Lung (tissue), 12 donors: ENCODE results near the gene SWAP70. TPM values are rescaled to one million over a fixed set of nuclear protein-coding genes. Genes with fewer than 3 reads are reported as not detected.

ENCODE experiments used
- ATAC-seq: fragments of 200-7000 bp; cut with Tn5 transposase; one replicate; pipeline ENCODE4 v1.9.1; 2020; ENCODE audit warnings: moderate number of reproducible peaks; ENCODE audit not compliant: insufficient read depth, low FRiP score
- DNase-seq, 3 donors: peaks; one replicate each; pipeline ENCODE4 v3.0.0-alpha.2; 2013 to 2017
- H3K27ac ChIP-seq, 2 donors: one replicate each; pipeline ENCODE4 v1.5.1; 2013; ENCODE audit warnings: mild to moderate bottlenecking in 2 of 2, moderate library complexity in 2 of 2, control low read depth in 1 of 2, inconsistent platforms in 1 of 2, low read depth in 1 of 2, low read length in 1 of 2
- H3K27me3 ChIP-seq, 3 donors: one replicate each; pipeline ENCODE4 v1.5.1; 2013; ENCODE audit warnings: low read length in 2 of 3; ENCODE audit not compliant: control insufficient read depth in 3 of 3, insufficient read depth in 3 of 3
- H3K36me3 ChIP-seq, 4 donors: one replicate each; pipeline ENCODE4 v1.5.1; 2013; ENCODE audit warnings: low read length in 4 of 4, mild to moderate bottlenecking in 1 of 4, moderate library complexity in 1 of 4; ENCODE audit not compliant: control insufficient read depth in 4 of 4, insufficient read depth in 4 of 4
- H3K4me1 ChIP-seq, 5 donors: one replicate each; pipeline ENCODE4 v1.5.1; 2013; ENCODE audit warnings: low read length in 5 of 5, mild to moderate bottlenecking in 2 of 5, moderate library complexity in 1 of 5; ENCODE audit not compliant: control insufficient read depth in 5 of 5, insufficient read depth in 5 of 5
- H3K4me3 ChIP-seq: one replicate; pipeline ENCODE4 v1.5.1; 2013; ENCODE audit warnings: mild to moderate bottlenecking, control low read depth, moderate library complexity
- H3K9ac ChIP-seq, 2 donors: one replicate each; pipeline ENCODE4 v1.5.1; 2013; ENCODE audit warnings: low read length in 2 of 2, control low read depth in 1 of 2; ENCODE audit not compliant: insufficient read depth in 1 of 2
- H3K9me3 ChIP-seq, 4 donors: one replicate each; pipeline ENCODE4 v1.5.1; 2013; ENCODE audit warnings: low read length in 3 of 4, mild to moderate bottlenecking in 1 of 4, moderate library complexity in 1 of 4; ENCODE audit not compliant: control insufficient read depth in 4 of 4, insufficient read depth in 3 of 4
- CTCF ChIP-seq: IDR thresholded peaks from 2 replicates; pipeline ENCODE4 v1.5.1; 2012; ENCODE audit warnings: mild to moderate bottlenecking; ENCODE audit errors: control extremely low read depth, extremely low read depth
- WGBS, 2 donors: extraction: QIAGEN DNeasy Blood & Tissue Kit; methylation state at CpG; one replicate each; pipeline ENCODE4 v1.1.7; 2013; 5-methylcytosine and 5-hydroxymethylcytosine counted together
- polyA plus RNA-seq, 2 donors: library from polyadenylated mRNA; stranded (reverse); fragments of 200-250 nt; gene quantifications; one replicate each; pipeline ENCODE4 v1.2.1, GENCODE V29; 2013
- total RNA-seq, 2 donors: library from RNA; depleted of rRNA in 1 of 2; stranded (reverse); fragments of >200 nt in 1 of 2; gene quantifications; one replicate each; pipeline ENCODE4 v1.2.1, GENCODE V29; 2014 to 2021
- donor health status: control.
- donor health status: control.
- donor health status: Bipolar disorder and iron deficiency.
- donor health status: healthy.
- donor health status: DM: yes; HTN: yes; CAD: no.

SWAP70 gene
- total and polyA plus RNA-seq, 4 donors: 14.9 to 44.8 (median 35.9) TPM

GRCh38 chr11:9797300-9797699, 133.4 kb downstream of the SWAP70 start:
- DNase-seq (no peak), ATAC-seq (no peak)
- Histone ChIP-seq H3K9ac (no peak overlapping the region), H3K36me3 (peaks cover 0 to 24% (median 3%) of the 10 kb centered on the region in 4 donors), H3K4me1 (peaks cover 0 to 4% (median 0%) of the 10 kb centered on the region in 5 donors), H3K4me3 (no peak overlapping the region), H3K27me3 (no peaks in the 10 kb centered on the region), H3K27ac (no peak overlapping the region), H3K9me3 (no peaks in the 10 kb centered on the region)
- no peak for TF ChIP-seq CTCF
- WGBS, 2 donors: 66 to 91% methylated on average over 4 of the region's 4 CpGs

GRCh38 chr11:9799886-9800285, 136.0 kb downstream of the SWAP70 start:
- no peaks in the 10 kb centered on the region for H3K9me3 ChIP-seq
- H3K36me3 ChIP-seq: peaks cover 0 to 21% (median 3%) of the 10 kb centered on the region in 4 donors
- WGBS, 2 donors: 82 to 88% methylated on average over 3 of the region's 3 CpGs
- DNase-seq (no peak), ATAC-seq (no peak)
- no peak overlapping the region for H3K27ac ChIP-seq
- H3K4me1 ChIP-seq: peaks cover 0 to 17% (median 0%) of the 10 kb centered on the region in 5 donors
- no peak for TF ChIP-seq CTCF
- H3K27me3 ChIP-seq: no peaks in the 10 kb centered on the region
- H3K4me3 ChIP-seq: no peak overlapping the region
- no peak overlapping the region for H3K9ac ChIP-seq

- ATAC-seq (no peak), DNase-seq (peak in 2 of 3 donors; percentile 27 to 32)
- no peak overlapping the region for H3K9ac ChIP-seq
- peaks cover 3 to 19% (median 7%) of the 10 kb centered on the region in 4 donors for H3K36me3 ChIP-seq
- WGBS, 2 donors: 80 to 85% methylated on average over 3 of the region's 3 CpGs
- H3K4me3 ChIP-seq: no peak overlapping the region
- H3K4me1 ChIP-seq: peaks cover 0 to 17% (median 0%) of the 10 kb centered on the region in 5 donors
- peak overlapping the region in 1 of 2 donors; percentile 81 for H3K27ac ChIP-seq
- no peak for TF ChIP-seq CTCF
- no peaks in the 10 kb centered on the region for H3K27me3 ChIP-seq
- H3K9me3 ChIP-seq: no peaks in the 10 kb centered on the region
Measured at GRCh38 chr11:9802291-9802861, 138.5 kb downstream of the SWAP70 start.

Other genes with a start within 250 kb of the SWAP70 start
- gene ZNF143, start 203.1 kb upstream of the SWAP70 start, total RNA-seq: 10 to 100 TPM; 18.5 to 32.2 TPM
- gene ZNF143, start 203.1 kb upstream of the SWAP70 start, polyA plus RNA-seq: 10 to 100 TPM in 1 of 2 donors, 1 to 10 TPM in 1; 9.7 to 22.2 TPM
- gene WEE1, start 90.4 kb upstream of the SWAP70 start, total RNA-seq: 10 to 100 TPM; 13.7 to 48.9 TPM
- gene WEE1, start 90.4 kb upstream of the SWAP70 start, polyA plus RNA-seq: 1 to 10 TPM; 5.0 to 5.7 TPM